Spleen (tissue), 11 donors: ENCODE measurements around the gene IL18R1. TPM values are rescaled to one million over a fixed set of nuclear protein-coding genes. Genes with fewer than 3 reads are reported as not detected.
A peak's percentile ranks its signal among the peaks of the same experiment; 100 is the strongest.

Source experiments
- DNase-seq: peaks from one replicate; pipeline ENCODE4 v3.0.0-alpha.2; 2020
- H3K27ac ChIP-seq, 8 donors: fragments of 200-600 bp; sonication (generic) in 7 of 8; 1 replicate in 4 of 8; 2 replicates in 4 of 8; pipeline versions ENCODE4 v1.5.0 to v1.8.0; 2016 to 2021; ENCODE audit warnings: inconsistent platforms in 4 of 8, mild to moderate bottlenecking in 4 of 8, moderate library complexity in 1 of 8
- H3K27me3 ChIP-seq, 7 donors: fragments of 200-600 bp; sonication (generic) in 6 of 7; replicated peaks in 1 of 7; 1 replicate in 4 of 7; 2 replicates in 3 of 7; pipeline versions ENCODE4 v1.5.0 to v1.8.0; 2016 to 2021; ENCODE audit warnings: inconsistent platforms in 3 of 7, mild to moderate bottlenecking in 1 of 7
- H3K36me3 ChIP-seq, 6 donors: fragments of 200-600 bp; sonication (generic) in 5 of 6; 1 replicate in 4 of 6; 2 replicates in 2 of 6; pipeline versions ENCODE4 v1.5.0 to v1.8.0; 2016 to 2021; ENCODE audit warnings: inconsistent platforms in 2 of 6
- H3K4me1 ChIP-seq, 6 donors: fragments of 200-600 bp; sonication (generic) in 5 of 6; 1 replicate in 3 of 6; 2 replicates in 3 of 6; pipeline versions ENCODE4 v1.5.0 to v1.8.0; 2016 to 2021; ENCODE audit warnings: inconsistent platforms in 3 of 6
- H3K4me3 ChIP-seq, 8 donors: fragments of 200-600 bp; sonication (generic) in 7 of 8; 1 replicate in 4 of 8; 2 replicates in 4 of 8; pipeline versions ENCODE4 v1.5.0 to v1.8.0; 2016 to 2021; ENCODE audit warnings: inconsistent platforms in 4 of 8, mild to moderate bottlenecking in 4 of 8, moderate library complexity in 2 of 8
- H3K9me3 ChIP-seq, 8 donors: fragments of 200-600 bp; sonication (generic) in 7 of 8; 1 replicate in 4 of 8; 2 replicates in 4 of 8; pipeline versions ENCODE4 v1.5.0 to v1.8.0; 2016 to 2021; ENCODE audit warnings: inconsistent platforms in 4 of 8
- POLR2A ChIP-seq, 3 donors: fragments of 450-650 bp; IDR thresholded peaks; one replicate each; pipeline ENCODE4 v1.5.1; 2017; ENCODE audit warnings: antibody characterized with exemption in 3 of 3, mild to moderate bottlenecking in 1 of 3
- POLR2AphosphoS5 ChIP-seq, 3 donors: sonication (generic); formaldehyde crosslinking; IDR thresholded peaks; one replicate each; pipeline ENCODE4 v1.5.1; 2017; ENCODE audit warnings: antibody characterized with exemption in 3 of 3
- WGBS, 5 donors: extraction: QIAGEN DNeasy Blood & Tissue Kit in 3 of 5; methylation state at CpG; one replicate each; pipeline versions ENCODE4 v1.1.5 to v1.1.7; 2013 to 2018; 5-methylcytosine and 5-hydroxymethylcytosine counted together
- intact Hi-C: fragments of 100-400 bp; cut with DNase I; formaldehyde crosslinking; loops from one replicate; pipeline ENCODE4 v1.15.0; 2023; ENCODE audit warnings: low total_unique reads
- polyA plus RNA-seq, 3 donors: library from polyadenylated mRNA; stranded (reverse); fragments of 200-250 nt; gene quantifications; one replicate each; pipeline ENCODE4 v1.2.1, GENCODE V29; 2013
- total RNA-seq, 7 donors: library from RNA; depleted of rRNA in 3 of 7; stranded (reverse); fragments of >200 nt in 3 of 7; fragmentation: NEBNext Ultra II Directional in 4 of 7; extraction: Animal tissue kit (Norgen Biotek cat#: 25700) in 4 of 7; gene quantifications; one replicate each; pipeline versions ENCODE4 v1.1.0 to v1.2.1, GENCODE V29; 2016 to 2021
- TF ChIP-seq, protein P1 (sequence below), 11 experiments: fragments of 200-600 bp in 7 of 11; fragments of 450-650 bp in 4 of 11; sonication (generic) in 4 of 11; IDR thresholded peaks in 8 of 11; conservative IDR thresholded peaks in 3 of 11; 1 replicate in 7 of 11; 2 replicates in 4 of 11; pipeline versions ENCODE4 v1.4.0 to v1.8.0; 2016 to 2021; ENCODE audit warnings: antibody characterized with exemption in 11 of 11, inconsistent platforms in 4 of 11, mild to moderate bottlenecking in 1 of 11
- donor health status: healthy with polysubstance abuse.
- donor health status: DM: no; HTN: no; CAD: no; lungs with moderate emphysema.
- donor health status: DM: no; HTN: no; CAD: no.
- donor health status: Bipolar disorder and iron deficiency.
- donor health status: healthy.
- donor health status: DM: no; HTN: no; CAD: no.
- donor health status: DM: yes; HTN: yes; CAD: no.

Gene IL18R1
- total and polyA plus RNA-seq, 10 donors, result 2.2 to 97.6 (median 21.5) TPM

DNA sequence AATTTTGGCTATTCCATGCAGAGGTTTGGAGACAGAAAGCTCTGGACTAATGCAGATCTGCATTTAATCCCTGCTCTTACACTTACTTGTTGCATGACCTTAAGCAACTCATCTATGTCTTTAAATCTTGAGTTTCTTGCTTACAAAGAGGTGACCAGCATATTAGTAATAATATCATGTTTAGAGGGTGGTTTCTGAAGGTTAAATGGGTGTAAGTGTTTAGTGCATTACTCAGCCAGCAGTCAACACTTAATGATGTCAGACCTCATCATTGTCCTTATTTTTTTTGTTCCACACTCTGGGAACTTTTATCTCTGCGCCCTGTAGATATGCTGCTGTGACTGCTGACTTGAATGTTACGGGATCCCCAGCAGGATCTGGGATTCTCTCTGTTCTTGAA lies 42.6 kb upstream of the IL18R1 start:
- Histone ChIP-seq H3K27ac (no peak overlapping the region), H3K4me3 (no peak overlapping the region), H3K27me3 (peaks cover 0 to 8% (median 0%) of the 10 kb centered on the region in 7 donors), H3K9me3 (no peaks in the 10 kb centered on the region), H3K4me1 (peaks cover 0 to 10% (median 0%) of the 10 kb centered on the region in 6 donors), H3K36me3 (no peaks in the 10 kb centered on the region)
- DNase-seq, result no peak
- WGBS, 5 donors, result 82 to 96% (median 89%) methylated on average over 2 of the region's 2 CpGs
- intact Hi-C loops, result no loop called here
- TF ChIP-seq, protein P1, sequence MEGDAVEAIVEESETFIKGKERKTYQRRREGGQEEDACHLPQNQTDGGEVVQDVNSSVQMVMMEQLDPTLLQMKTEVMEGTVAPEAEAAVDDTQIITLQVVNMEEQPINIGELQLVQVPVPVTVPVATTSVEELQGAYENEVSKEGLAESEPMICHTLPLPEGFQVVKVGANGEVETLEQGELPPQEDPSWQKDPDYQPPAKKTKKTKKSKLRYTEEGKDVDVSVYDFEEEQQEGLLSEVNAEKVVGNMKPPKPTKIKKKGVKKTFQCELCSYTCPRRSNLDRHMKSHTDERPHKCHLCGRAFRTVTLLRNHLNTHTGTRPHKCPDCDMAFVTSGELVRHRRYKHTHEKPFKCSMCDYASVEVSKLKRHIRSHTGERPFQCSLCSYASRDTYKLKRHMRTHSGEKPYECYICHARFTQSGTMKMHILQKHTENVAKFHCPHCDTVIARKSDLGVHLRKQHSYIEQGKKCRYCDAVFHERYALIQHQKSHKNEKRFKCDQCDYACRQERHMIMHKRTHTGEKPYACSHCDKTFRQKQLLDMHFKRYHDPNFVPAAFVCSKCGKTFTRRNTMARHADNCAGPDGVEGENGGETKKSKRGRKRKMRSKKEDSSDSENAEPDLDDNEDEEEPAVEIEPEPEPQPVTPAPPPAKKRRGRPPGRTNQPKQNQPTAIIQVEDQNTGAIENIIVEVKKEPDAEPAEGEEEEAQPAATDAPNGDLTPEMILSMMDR (IDR thresholded peaks at IDR 0.05 in 8 of 11, conservative IDR thresholded peaks at IDR 0.05 in 3 of 11), result no peak
- no peak for TF ChIP-seq POLR2A (IDR thresholded peaks at IDR 0.05)
- TF ChIP-seq POLR2AphosphoS5 (IDR thresholded peaks at IDR 0.05), result no peak

DNA sequence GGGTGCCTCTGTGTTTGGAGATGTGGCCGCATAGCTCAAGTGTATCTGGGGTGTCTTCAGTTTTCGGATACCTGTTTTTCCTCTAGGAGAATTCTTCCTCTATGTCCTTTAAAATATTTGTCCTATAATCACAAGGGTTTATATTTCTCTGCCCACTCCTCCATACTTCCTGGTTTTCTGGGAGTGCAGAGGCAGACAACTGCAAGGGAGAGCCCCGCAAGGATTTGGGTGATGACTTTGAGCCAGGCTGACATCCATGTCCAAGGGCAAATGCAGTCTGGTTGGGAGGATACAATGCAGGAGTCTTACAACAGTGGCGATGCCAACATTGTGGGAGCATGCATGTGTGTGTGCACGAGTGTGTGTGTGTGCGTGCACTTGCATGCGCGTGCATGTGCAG lies 42.1 kb upstream of the IL18R1 start:
- TF ChIP-seq POLR2AphosphoS5 (IDR thresholded peaks at IDR 0.05) (no peak), POLR2A (IDR thresholded peaks at IDR 0.05) (no peak)
- TF ChIP-seq, protein P1 (IDR thresholded peaks at IDR 0.05 in 8 of 11, conservative IDR thresholded peaks at IDR 0.05 in 3 of 11), result no peak
- Histone ChIP-seq H3K27me3 (peaks cover 0 to 6% (median 0%) of the 10 kb centered on the region in 7 donors), H3K9me3 (no peaks in the 10 kb centered on the region), H3K4me3 (no peak overlapping the region), H3K27ac (no peak overlapping the region), H3K36me3 (no peaks in the 10 kb centered on the region), H3K4me1 (peaks cover 0 to 10% (median 0%) of the 10 kb centered on the region in 6 donors)
- intact Hi-C loops, result no loop called here
- 84 to 98% (median 89%) methylated on average over 8 of the region's 8 CpGs for WGBS, 5 donors
- DNase-seq, result no peak

DNA sequence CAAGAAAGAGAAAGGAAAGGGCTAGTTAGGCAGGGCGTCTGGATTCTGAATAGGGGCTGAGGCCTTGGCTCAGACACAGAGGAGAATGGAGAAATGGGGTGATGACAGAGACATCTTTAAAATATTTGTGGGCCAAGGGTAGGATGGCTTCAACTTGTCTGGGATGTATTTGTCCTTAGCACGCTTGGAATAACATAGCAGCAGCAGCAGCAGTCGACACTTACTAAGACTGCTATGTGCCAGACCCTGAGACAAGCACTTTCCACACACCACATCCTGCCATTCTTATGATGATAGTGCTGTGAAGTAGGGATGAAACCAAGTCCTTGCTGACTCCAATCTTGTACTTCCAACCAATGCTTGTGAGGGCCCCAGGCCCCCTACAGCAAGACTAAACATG lies 41.6 kb upstream of the IL18R1 start:
- H3K4me1 ChIP-seq, result peaks cover 0 to 10% (median 0%) of the 10 kb centered on the region in 6 donors
- H3K27me3 ChIP-seq, result peaks cover 0 to 5% (median 0%) of the 10 kb centered on the region in 7 donors
- 88 to 91% (median 90%) methylated on average over 3 of the region's 3 CpGs for WGBS, 5 donors
- H3K9me3 ChIP-seq, result no peaks in the 10 kb centered on the region
- no peak for DNase-seq
- intact Hi-C loops, result no loop called here
- H3K27ac ChIP-seq, result no peak overlapping the region
- H3K36me3 ChIP-seq, result no peaks in the 10 kb centered on the region
- H3K4me3 ChIP-seq, result no peak overlapping the region
- no peak for TF ChIP-seq POLR2A (IDR thresholded peaks at IDR 0.05)
- no peak for TF ChIP-seq POLR2AphosphoS5 (IDR thresholded peaks at IDR 0.05)
- TF ChIP-seq, protein P1 (IDR thresholded peaks at IDR 0.05 in 8 of 11, conservative IDR thresholded peaks at IDR 0.05 in 3 of 11), result no peak

DNA sequence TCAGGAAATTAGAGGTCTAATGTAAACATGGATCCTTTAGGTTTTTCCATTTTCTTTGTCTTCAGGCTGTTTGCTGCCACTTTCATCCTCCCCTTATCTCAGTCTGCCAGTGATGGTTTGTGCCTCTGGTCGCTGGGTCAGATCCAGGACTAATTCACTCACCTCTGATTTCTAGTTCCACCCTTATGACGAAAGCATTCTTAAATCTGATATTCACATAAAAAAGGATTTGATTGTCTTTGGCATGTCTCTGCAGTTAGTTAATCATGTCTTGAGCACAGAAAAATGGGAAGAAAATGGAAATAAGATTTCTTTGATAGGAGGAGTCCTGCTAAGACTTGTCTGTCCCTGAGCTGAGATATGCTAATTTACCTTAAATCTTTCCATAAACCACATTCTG lies 39.7 kb upstream of the IL18R1 start:
- H3K27ac ChIP-seq, result peak overlapping the region in 1 of 8 donors; percentile 49
- no peaks in the 10 kb centered on the region for H3K9me3 ChIP-seq
- 73 to 88% (median 81%) methylated on average over 2 of the region's 2 CpGs for WGBS, 5 donors

More for the DNA sequence above, 39.7 kb upstream of the IL18R1 start:
- DNase-seq, result no peak
- Histone ChIP-seq H3K4me1 (peaks cover 0 to 5% (median 0%) of the 10 kb centered on the region in 6 donors), H3K27me3 (no peaks in the 10 kb centered on the region), H3K4me3 (no peak overlapping the region), H3K36me3 (no peaks in the 10 kb centered on the region)
- intact Hi-C loops, result no loop called here
- no peak for TF ChIP-seq POLR2A (IDR thresholded peaks at IDR 0.05)
- TF ChIP-seq, protein P1 (IDR thresholded peaks at IDR 0.05 in 8 of 11, conservative IDR thresholded peaks at IDR 0.05 in 3 of 11), result no peak
- no peak for TF ChIP-seq POLR2AphosphoS5 (IDR thresholded peaks at IDR 0.05)
